Measurements from ENCODE around the gene AREL1. TPM values are rescaled to one million over a fixed set of nuclear protein-coding genes. Genes with fewer than 3 reads are reported as not detected.

The AREL1 gene
- total RNA-seq, 1 donor from 2014 or later = 44.4 TPM

DNA sequence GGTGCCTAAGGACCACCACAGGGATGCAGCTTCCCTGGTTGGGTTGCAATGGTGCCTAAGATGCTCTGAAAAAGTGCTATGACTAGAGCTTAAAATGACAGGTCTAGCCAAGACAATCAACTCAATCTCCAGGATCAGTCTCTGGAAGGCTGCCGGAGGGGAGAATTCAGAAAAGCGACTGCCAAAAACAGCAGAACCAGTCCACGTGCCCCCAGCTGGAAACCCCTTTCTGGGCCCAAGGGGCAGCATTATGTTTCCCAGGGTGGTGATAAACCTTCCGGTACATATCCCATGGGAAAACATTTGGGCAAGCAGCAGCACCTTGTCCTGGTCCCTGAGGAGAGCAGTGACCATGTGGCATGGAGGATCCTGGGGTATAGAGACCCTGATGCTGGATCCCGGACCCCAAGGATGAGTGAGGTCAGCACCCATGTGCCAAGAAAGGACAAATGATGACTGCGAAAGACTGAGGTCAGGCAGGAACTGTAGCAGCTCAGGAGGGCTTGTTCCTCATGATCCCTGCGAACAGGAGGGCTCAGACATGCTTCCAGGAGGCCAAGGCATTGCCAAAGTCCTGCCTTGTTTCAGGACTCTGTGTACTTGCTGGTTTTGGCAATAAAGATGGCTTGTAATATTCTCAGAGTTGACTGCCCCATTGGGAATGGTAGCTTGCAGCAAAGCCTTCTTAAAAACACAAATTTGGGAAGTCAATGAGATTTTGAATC lies 51.0 kb downstream of the AREL1 start:
- DNase-seq (ENCODE audit: extremely low read depth, low read depth, low spot score) = no peak

DNA sequence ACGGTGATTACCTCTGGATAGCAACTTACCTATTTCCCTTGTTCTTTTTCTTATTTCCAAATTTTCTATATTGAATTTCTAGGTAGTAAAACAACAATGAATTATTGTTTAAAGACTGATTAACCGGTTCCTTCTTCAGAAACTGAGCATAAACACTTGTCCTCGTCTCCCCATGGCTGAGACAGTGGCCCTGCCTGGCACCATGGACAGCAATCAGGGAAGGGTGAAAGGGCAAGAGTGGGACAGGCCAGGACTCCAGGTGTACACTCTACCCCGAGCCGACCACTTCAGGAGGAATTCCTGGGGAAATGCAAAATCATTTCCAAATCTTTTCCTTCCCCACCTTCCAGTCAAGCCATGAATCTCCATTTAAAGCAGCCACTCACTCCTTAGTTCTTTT lies 52.0 kb downstream of the AREL1 start:
- DNase-seq (ENCODE audit: extremely low read depth, low read depth, low spot score) = no peak

DNA sequence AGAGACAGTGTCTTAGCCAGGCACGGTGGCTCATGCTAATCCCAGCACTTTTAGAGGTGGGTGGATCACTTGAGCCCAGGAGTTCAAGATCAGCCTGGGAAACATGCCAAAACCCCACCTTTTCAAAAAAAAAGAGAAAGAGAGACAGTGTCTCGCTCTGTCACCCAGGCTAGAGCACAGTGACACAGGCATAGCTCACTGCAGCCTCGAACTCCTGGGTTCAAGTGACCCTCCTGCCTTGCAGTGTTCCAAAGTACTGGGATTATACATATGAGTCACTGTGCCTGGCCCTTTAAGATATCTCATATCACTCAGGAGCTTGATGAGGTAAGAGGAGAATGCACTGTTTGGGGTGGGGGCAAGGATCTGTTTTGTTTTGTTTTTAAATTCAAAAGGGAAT lies 52.7 kb downstream of the AREL1 start:
- DNase-seq (ENCODE audit: extremely low read depth, low read depth, low spot score) = no peak

DNA sequence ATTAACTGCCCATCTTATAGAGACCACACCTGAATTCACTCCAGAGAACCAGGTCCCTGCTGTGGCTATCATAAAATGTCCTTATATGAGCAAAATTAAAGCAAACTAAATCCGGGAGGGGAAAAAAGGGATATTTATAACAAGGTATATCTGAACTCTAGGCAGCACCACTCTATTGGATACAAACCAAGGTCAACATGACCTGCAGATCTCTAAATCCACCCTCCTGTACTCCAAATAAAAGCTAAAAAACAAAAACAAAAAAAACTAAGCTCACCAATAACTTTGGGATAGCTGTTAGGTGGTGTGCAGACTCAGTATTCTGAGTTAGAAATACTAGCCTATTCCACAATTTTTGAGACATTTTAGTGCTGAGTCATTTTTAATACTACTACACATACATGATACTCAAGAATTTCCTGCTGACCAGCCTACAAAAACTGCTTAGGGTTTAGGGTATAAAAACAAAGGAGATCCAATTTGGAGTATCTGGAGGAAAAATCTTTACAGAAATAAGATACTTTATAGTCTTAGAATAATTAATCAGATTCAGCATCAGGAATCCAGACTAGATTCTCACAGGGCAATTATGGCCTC lies 54.2 kb downstream of the AREL1 start:
- DNase-seq (ENCODE audit: extremely low read depth, low read depth, low spot score) = no peak

DNA sequence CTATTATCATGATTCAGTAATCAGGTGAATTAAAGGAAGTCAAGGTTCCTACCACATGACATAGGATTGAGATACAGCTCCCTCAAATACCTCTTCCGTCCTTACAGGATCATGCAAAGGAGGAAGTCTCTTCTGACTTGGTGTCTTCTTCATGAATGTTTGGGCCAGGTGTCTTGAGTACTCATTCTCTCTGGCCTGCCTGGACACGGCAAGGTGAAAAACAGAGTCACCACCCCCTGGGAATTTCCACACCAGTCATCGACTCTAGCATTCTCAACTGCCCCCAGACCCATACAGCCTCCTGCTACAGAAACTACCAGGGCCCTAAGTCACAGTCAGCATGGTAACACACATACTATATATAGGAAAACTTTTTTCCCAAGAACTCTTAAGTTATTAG lies 55.9 kb downstream of the AREL1 start:
- no peak for DNase-seq (ENCODE audit: extremely low read depth, low read depth, low spot score)

DNA sequence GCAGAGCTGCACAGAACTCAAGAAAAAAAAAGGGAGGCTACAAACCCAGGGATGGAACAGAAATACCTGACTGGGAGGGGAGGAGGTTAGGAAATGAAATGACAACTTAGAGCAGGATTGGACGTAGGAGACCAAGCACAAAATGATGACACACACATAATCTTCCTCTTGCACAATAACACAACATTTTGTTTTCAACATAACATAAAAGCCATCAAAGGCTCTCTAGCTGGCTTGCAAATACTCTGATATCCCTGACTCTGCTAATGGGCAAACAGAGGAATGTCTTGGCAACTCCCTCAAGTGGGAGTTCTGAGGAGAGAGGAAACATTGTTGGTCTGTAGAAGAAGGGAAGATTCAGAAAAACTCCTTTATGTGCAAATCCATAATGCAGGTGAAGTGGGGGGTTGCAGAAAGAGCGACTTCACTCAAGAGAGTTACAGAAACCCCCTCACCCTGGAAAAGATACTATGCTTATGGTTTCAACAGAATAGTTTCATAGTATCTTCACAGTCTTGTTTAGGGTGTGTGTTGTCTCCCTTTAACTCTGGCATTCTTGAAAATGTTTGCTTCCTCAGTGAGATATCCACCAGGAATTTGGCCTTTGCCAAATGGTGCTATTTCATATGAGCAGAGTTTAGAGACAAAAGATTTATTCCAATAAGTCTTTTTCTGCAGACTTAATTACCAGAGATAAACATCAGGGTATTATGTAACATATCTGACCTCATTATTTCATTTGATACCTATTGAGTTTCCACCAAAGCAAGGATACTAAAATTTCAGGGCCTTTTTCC lies 57.1 kb downstream of the AREL1 start:
- no peak for DNase-seq (ENCODE audit: extremely low read depth, low read depth, low spot score)

DNA sequence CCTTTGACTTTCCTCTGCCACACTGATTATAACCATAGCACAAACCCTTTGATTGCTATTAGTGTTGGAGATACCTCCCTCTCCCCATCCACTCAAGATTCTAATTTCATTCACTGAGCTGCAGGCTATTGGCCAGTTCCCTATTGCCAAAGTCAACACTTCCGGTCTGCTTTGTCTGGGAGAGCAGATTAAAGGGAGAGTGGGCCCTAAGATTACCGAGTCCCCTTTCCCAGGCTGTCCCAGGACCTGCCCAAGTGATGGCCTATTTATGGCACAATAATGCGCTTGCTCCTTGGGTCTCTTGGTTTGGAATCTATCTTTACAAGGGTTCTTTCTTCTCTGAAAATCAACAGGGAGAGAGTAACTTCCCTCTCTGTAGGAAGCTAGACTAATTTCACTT lies 57.9 kb downstream of the AREL1 start:
- DNase-seq (ENCODE audit: extremely low read depth, low read depth, low spot score) = no peak

DNA sequence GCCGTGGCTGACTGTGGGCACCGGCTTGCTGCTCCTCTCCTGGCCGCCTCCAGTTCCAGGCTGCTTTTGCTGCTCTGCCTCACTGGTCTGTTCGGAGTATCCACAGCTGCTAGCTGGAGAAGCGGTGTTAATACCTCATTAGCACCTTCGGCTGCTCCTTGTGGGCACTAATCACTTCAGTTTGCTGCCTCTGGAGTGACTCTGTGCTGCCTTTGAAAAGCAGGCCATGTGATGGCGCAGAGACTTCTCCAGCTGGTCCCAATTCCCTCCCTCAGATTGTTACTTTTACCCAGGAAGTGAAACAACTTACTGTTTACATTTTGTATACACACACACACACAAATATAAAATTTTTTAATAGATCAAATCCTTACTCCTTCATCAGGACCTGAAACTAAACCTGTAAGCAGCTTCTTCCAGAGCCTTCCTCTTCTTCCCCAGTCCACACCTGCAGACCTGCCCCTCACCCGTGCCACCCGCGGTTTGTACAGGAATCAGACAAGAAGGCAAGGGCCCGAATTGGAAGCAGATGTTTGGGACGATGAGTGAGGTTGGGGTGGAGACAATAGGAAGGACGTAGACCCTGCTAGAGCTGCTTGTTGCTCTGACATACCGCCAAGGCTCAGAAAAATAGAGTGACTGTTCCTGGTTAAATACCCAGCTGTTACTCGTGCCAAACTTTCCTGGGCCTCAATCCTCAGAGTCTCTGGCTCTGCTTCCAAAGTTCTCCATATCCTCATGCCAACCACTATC lies 59.3 kb downstream of the AREL1 start:
- DNase-seq (ENCODE audit: extremely low read depth, low read depth, low spot score) = no peak

DNA sequence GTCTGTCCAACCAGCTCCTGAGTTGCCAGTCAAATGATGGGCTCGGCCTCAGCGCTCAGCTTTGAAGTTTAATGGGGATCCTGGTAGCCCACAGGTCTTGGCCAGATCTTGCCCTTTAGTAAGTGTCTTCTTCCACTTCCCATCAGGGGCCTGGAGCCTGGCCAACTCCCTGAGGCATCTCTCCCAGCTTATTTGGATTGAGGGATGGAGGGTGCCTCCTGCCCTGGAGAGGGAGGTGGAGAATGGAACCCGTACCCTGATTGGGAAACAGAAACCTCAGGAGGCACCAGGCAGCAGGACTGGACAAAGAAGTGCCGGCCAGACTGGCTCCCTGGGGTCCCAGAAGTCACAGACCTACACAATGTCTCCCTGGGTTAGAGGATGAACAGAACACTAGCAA lies 60.3 kb downstream of the AREL1 start:
- no peak for DNase-seq (ENCODE audit: extremely low read depth, low read depth, low spot score)

DNA sequence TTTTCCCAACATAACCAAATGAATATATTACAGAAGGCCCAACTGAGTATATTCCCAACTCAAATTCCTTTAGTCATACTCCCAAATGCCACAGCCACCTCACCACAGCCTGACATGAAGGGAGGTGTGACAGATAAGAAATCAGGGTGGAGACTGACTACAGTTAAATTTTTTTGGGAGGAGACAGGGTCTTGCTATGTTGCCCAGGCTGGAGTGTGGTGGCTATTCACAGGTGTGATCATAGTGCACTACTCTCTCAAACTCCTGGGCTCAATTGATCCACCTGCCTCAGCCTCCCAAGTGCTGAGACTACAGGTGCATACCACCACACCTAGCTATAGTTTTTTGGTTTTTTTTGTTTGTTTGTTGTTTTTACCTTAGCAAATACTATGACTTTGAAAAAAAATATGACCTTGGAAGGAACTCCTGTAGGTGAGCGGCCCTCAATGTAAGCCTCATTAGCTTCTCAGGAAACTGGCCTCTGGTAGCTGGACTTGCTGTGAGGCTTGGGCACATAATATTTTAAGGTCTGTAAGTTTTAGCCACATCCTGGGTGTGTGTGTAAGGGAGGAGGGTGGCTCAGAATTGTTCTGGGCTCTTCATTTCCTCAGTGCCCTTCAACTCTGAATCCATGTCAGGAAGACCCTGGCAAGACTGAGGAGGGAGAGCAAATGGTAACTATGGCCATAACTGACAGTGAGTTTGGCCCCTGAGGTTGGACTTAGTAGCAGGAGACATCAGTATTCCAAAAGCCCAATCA lies 61.8 kb downstream of the AREL1 start:
- DNase-seq (ENCODE audit: extremely low read depth, low read depth, low spot score) = no peak

DNA sequence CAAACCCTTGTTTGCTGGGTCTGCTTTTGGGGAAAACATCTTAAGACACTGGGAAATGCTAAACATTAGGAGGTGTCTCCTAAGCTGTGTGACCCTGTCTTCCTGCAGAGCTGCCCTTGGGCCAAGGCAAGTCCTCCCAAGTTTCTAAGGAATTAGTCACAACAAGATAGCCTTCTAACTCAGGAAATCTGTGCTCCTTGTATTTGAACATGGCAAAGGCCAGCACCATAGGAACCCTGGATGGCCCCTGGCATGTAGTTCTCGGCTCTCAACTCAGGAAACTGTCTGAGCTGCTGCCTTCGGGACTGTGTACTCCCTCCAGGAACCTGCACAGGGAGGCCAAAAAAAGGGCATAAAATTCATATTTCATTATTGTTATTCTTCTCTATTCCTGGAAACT lies 63.2 kb downstream of the AREL1 start:
- DNase-seq (ENCODE audit: extremely low read depth, low read depth, low spot score) = peak; percentile 48

DNA sequence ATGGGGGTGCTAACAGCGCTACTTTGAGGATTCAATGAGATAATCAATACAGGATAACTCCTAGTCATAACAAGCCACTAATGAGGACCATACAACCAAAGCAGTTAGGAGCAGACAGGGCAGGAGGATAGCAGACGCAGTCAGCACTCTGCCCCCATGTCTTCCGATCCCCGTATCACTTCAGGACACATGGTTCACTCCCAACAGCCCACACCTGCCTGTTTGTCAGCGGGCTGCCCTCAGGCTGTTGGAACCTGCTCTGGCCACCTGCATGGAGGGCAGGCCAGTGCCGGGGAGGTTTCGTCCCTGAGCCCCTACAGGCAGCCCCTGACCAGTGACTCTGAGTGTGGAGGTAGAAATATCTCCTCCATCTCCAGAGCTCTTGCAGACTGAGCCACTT lies 63.7 kb downstream of the AREL1 start:
- no peak for DNase-seq (ENCODE audit: extremely low read depth, low read depth, low spot score)

DNA sequence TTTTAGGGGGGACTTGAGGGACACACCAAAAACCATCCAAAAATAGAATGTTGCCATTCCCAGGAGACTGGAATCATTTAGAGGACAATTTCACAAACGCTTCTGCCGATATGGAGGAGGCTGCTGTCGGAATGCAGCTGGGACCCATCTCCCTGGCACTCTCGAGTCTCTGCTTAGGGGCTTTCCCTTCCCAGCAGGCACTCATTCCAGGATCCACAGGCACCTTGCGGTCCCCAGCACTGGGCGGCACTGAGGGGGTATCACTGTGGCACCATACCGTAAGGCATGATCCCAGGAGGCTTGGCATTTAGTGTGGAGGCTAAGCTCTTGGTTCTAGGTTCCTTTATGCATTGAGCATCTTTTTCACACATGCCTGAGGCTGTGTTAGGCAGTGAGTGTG lies 64.3 kb downstream of the AREL1 start:
- no peak for DNase-seq (ENCODE audit: extremely low read depth, low read depth, low spot score)

DNA sequence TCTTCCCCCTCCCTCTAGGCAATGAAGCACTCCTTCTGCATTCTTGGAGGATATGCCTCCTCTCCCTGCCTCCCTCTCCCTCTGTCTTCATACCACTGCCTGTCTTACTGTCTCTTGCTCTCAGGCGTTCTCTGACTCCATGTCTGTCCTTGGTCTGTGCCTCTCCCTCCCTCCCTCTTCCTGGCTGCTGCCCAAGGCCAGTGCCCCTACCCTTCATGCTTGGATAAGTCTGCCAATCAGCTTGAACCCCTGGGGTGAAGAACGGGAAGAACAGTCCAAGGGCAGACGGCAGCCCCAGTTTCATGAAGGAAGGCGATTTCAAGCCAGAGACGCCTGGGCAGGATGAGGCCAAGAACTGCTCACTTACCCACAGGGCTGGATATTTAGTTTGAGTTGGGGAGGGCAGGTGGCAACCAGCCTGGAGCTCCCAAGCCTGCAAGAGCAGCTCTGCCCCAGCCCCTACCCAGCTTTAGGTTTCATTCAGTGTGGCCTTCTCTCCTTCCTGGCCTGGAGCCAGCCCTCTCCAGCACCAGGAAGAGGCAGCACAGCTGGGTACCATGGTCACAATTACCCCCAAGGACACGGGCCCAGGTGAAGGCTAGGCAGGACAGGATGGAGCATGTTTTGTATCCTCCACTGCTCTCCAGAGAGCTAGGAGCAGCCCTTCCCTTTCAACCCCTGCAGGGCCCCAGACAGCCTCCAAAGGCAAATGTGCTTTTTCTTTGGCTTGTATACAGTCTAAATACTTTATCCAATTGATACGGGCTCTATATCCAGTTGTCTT lies 65.0 kb downstream of the AREL1 start:
- DNase-seq (ENCODE audit: extremely low read depth, low read depth, low spot score) = no peak

DNA sequence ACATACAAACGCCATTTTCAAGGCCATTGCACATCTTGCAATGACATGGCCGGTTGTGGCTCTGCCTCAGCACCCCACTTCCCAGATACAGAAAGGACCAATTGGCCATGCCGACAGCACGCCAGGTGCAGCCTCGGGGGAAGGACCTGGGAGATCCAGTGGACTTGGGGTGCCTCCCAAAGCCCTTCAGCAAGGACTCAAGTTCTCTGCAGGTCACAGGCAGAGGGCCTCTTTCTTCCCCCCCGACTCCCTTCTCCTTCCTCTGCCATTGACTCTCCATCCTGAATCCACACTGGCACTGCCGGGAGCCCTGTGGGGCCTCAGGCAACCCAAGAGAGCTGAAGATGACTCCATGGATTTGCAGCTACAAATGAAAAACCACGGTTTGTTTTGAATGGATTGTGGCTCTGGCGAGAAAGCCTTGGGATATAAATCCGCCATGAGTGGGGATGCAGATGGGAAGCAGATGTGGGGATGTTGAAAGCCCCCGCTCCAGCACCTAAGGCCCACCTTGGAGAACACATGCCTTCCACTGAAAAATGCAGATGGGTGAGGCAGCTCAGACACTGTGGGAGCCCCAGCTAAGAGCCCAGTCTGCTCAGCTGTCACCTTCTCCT lies 65.7 kb downstream of the AREL1 start:
- no peak for DNase-seq (ENCODE audit: extremely low read depth, low read depth, low spot score)

DNA sequence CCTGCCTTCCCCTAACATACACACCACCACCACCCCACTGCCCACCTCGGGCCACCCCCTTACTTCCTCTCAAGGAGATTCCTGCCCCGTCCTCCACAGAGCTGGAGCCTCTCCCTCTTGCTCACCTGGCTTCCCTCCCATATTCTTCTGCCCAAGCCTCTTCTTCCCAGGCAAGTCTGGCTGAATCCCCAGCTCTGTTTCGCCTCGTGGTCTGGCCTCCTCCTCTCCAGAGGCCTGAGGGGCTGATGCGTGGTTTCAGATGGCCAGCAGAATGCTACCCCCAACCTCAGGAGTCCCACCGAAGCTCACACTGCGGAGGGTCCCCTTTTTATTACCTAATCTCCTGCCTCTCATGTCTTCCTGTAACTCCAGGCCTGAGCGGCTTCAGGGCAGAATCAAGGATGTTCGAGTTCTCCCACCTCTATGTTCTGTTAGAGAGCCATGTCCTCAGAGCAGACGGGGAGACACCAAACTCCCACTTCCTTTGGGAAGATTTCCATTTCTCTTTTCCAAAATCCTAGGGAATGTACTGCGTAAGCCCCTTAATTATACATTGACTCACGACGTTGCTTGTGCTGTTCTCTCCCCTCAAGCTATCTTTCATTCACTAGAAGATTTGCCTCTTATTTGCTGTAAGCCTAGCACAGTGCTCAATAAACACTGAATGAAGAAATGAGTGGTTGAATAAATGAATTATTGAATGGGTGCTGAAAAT lies 67.0 kb downstream of the AREL1 start:
- DNase-seq (ENCODE audit: extremely low read depth, low read depth, low spot score) = no peak

DNA sequence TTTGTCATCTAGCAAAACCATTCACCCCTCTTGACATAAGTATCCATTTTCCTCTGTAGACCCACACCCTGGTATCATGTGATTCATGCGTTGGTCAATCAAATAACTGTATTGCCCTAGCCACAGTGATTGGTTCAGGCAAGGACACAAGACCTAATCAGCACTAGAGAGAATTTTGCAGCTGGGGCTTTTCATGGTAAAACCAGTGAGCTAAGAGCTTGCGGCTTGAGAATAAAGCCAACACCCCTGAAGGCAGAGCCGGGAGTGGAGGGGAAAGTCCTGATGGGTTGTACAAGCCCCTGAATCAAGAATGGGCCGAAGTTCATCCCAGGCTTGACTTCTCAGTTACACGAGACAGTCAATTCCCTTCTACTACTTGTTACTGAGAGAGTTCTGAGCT lies 67.6 kb downstream of the AREL1 start:
- no peak for DNase-seq (ENCODE audit: extremely low read depth, low read depth, low spot score)

DNA sequence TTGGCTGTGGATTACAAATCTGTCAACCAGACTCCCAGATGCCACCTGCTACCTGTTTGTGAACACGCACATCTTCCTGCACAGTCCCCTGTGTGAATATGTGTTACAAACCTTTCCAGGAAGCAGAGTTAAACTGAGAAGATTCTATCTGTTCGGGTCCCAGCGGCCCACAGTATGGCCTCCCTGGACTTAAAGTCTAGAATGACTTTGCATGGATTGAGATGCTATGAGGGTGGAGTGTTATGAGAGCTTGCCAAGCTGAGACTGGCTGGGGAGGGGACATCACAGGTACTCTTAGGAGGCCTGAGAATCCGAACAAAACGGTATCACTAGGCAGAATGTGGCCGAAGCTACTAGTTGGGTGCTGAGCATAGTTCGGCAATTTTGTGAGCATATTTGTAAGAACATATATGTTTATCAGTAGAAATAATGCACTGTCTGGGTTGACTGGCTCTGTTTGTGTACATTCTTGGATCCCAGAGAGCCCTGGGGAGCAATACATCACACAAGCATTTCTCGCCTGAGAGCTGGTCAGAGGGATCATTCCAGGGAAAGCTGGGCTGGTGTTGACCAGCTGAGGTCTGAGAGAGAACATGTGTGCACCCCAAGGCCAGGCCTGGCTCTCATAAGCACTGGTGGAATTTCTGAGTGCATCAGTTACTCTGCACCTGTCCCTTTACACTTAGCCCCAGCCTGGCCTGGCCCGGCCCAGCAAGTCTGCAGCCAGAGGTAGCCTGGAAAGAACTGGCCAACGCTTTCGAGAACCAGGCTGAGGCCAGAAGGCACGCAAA lies 71.1 kb downstream of the AREL1 start:
- no peak for DNase-seq (ENCODE audit: extremely low read depth, low read depth, low spot score)
